H1 (cell line): ENCODE measurements around the gene CEACAM6. TPM values are rescaled to one million over a fixed set of nuclear protein-coding genes. Genes with fewer than 3 reads are reported as not detected.

Experiments
- CTCF ChIA-PET: fragments of 300-600 bp; sonication (Branson Sonifier 250); formaldehyde crosslinking; loops from one replicate; lab custom pipeline; 2021; ENCODE audit not compliant: partially characterized antibody; lab: Charles Lee
- POLR2A ChIA-PET: fragments of 300-600 bp; sonication (Branson Sonifier 250); formaldehyde crosslinking; loops from one replicate; lab custom pipeline; 2021; ENCODE audit warnings: inconsistent platforms; ENCODE audit not compliant: partially characterized antibody; lab: Charles Lee
- DNase-seq, 2 experiments: peaks; one replicate each; pipeline versions ENCODE4 v3.0.0 to v3.0.0-alpha.2; 2010 to 2022; ENCODE audit warnings: low spot score in 2 of 2, low read depth in 1 of 2, mixed read lengths in 1 of 2
- FAIRE-seq: peaks from 2 replicates; lab custom pipeline; 2011; peaks lifted over from hg19 to GRCh38; lab: Jason Lieb, UNC
- H2AFZ ChIP-seq: 2 replicates; pipeline ENCODE4 v1.8.1; 2012; ENCODE audit warnings: low read length, inconsistent platforms
- H2AK5ac ChIP-seq: 2 replicates; pipeline ENCODE4 v1.6.1; 2013; ENCODE audit warnings: low read depth, low read length
- H2BK120ac ChIP-seq: replicated peaks from 2 replicates; pipeline ENCODE3; 2013; ENCODE audit warnings: low read depth, low read length, inconsistent platforms
- H2BK12ac ChIP-seq: 2 replicates; pipeline ENCODE4 v1.6.1; 2013; ENCODE audit warnings: low read depth, low read length
- H2BK15ac ChIP-seq: 2 replicates; pipeline ENCODE4 v1.6.1; 2013; ENCODE audit warnings: low read length
- H2BK20ac ChIP-seq: 2 replicates; pipeline ENCODE4 v1.6.1; 2013; ENCODE audit warnings: low read length
- H2BK5ac ChIP-seq: 2 replicates; pipeline ENCODE4 v1.6.1; 2013; ENCODE audit warnings: low read depth, low read length
- H3K14ac ChIP-seq: 2 replicates; pipeline ENCODE4 v1.6.1; 2013; ENCODE audit warnings: inconsistent platforms; ENCODE audit not compliant: insufficient read length
- H3K18ac ChIP-seq: 2 replicates; pipeline ENCODE4 v1.6.1; 2013; ENCODE audit warnings: low read length; ENCODE audit errors: extremely low read depth
- H3K23ac ChIP-seq: 2 replicates; pipeline ENCODE4 v1.6.1; 2013; ENCODE audit warnings: inconsistent platforms; ENCODE audit not compliant: insufficient read length
- H3K23me2 ChIP-seq: 2 replicates; pipeline ENCODE4 v1.6.1; 2013; ENCODE audit warnings: low read depth, low read length
- H3K27ac ChIP-seq: 2 replicates; pipeline ENCODE4 v1.6.1; 2011; ENCODE audit warnings: low read depth, low read length, inconsistent platforms
- H3K27me3 ChIP-seq, 4 experiments: replicated peaks in 1 of 4; 1 replicate in 1 of 4; 2 replicates in 3 of 4; pipeline versions ENCODE4 v1.6.1 to v1.8.1; 2011 to 2013; ENCODE audit warnings: low read length in 3 of 4, mild to moderate bottlenecking in 3 of 4, inconsistent platforms in 2 of 4, mixed read lengths in 2 of 4, moderate library complexity in 1 of 4; ENCODE audit not compliant: control insufficient read depth in 3 of 4, insufficient read depth in 3 of 4; ENCODE audit errors: extremely low read depth in 1 of 4
- H3K36me3 ChIP-seq, 4 experiments: 2 replicates each; pipeline versions ENCODE4 v1.6.1 to v1.8.1; 2011 to 2013; ENCODE audit warnings: mild to moderate bottlenecking in 4 of 4, low read length in 3 of 4, moderate library complexity in 2 of 4, control low read depth in 1 of 4, inconsistent platforms in 1 of 4; ENCODE audit not compliant: insufficient read depth in 4 of 4, control insufficient read depth in 2 of 4
- H3K4ac ChIP-seq: replicated peaks from 2 replicates; pipeline ENCODE3; 2013; ENCODE audit warnings: low read length, low read depth, mixed read lengths, inconsistent platforms; ENCODE audit not compliant: insufficient read length
- H3K4me1 ChIP-seq, 4 experiments: replicated peaks in 1 of 4; 1 replicate in 1 of 4; 2 replicates in 3 of 4; pipeline versions ENCODE4 v1.6.1 to v1.8.1; 2011 to 2013; ENCODE audit warnings: low read length in 3 of 4, inconsistent platforms in 2 of 4, mixed read lengths in 1 of 4; ENCODE audit not compliant: insufficient read depth in 4 of 4, control insufficient read depth in 3 of 4
- H3K4me2 ChIP-seq, 2 experiments: 2 replicates each; pipeline versions ENCODE4 v1.6.1 to v1.8.1; 2011 to 2013; ENCODE audit warnings: low read depth in 2 of 2, low read length in 2 of 2, control low read depth in 1 of 2, inconsistent platforms in 1 of 2, mild to moderate bottlenecking in 1 of 2; ENCODE audit not compliant: insufficient read depth in 1 of 2
- H3K4me3 ChIP-seq, 4 experiments: fragments of 200-600, 300-600 bp in 1 of 4; sonication (generic), shearing (Covaris generic), sonication (Bioruptor Twin) in 1 of 4; 2 replicates each; pipeline versions ENCODE4 v1.5.1 to v1.8.1; 2011 to 2016; ENCODE audit warnings: low read length in 4 of 4, low read depth in 3 of 4, control low read depth in 2 of 4, inconsistent platforms in 2 of 4, mild to moderate bottlenecking in 2 of 4, mixed read lengths in 1 of 4, moderate library complexity in 1 of 4; ENCODE audit not compliant: insufficient read depth in 2 of 4; ENCODE audit errors: extremely low read depth in 1 of 4
- H3K56ac ChIP-seq: replicated peaks from 2 replicates; pipeline ENCODE3; 2013; ENCODE audit warnings: low read depth, mild to moderate bottlenecking, mixed read lengths, low read length, inconsistent platforms; ENCODE audit not compliant: insufficient read length
- H3K79me1 ChIP-seq: 2 replicates; pipeline ENCODE4 v1.6.1; 2013; ENCODE audit warnings: low read depth, low read length, control low read depth
- H3K79me2 ChIP-seq, 2 experiments: 2 replicates each; pipeline versions ENCODE4 v1.6.1 to v1.8.1; 2012 to 2013; ENCODE audit warnings: low read length in 2 of 2, mild to moderate bottlenecking in 2 of 2, inconsistent platforms in 1 of 2; ENCODE audit not compliant: insufficient read depth in 2 of 2, control insufficient read depth in 1 of 2
- H3K9ac ChIP-seq, 4 experiments: replicated peaks in 1 of 4; 1 replicate in 1 of 4; 2 replicates in 3 of 4; pipeline versions ENCODE4 v1.6.1 to v1.8.1; 2011 to 2013; ENCODE audit warnings: low read depth in 3 of 4, low read length in 3 of 4, control low read depth in 2 of 4, mild to moderate bottlenecking in 2 of 4, moderate library complexity in 2 of 4, inconsistent platforms in 1 of 4; ENCODE audit errors: extremely low read depth in 1 of 4
- H3K9me3 ChIP-seq, 2 experiments: 2 replicates each; pipeline versions ENCODE4 v1.6.1 to v1.8.1; 2012 to 2013; ENCODE audit warnings: mild to moderate bottlenecking in 2 of 2, moderate library complexity in 2 of 2, control low read depth in 1 of 2, inconsistent platforms in 1 of 2, low read depth in 1 of 2, low read length in 1 of 2, mixed read lengths in 1 of 2; ENCODE audit not compliant: insufficient read depth in 2 of 2
- H4K20me1 ChIP-seq, 2 experiments: replicated peaks in 1 of 2; 2 replicates each; pipeline versions ENCODE3 to v1.8.1; 2011 to 2013; ENCODE audit warnings: inconsistent platforms in 2 of 2, low read length in 2 of 2, mild to moderate bottlenecking in 1 of 2; ENCODE audit not compliant: insufficient read depth in 2 of 2, control insufficient read depth in 1 of 2
- H4K5ac ChIP-seq: 2 replicates; pipeline ENCODE4 v1.6.1; 2013; ENCODE audit warnings: low read length, low read depth, mixed read lengths, inconsistent platforms; ENCODE audit not compliant: insufficient read length
- H4K8ac ChIP-seq: 2 replicates; pipeline ENCODE4 v1.8.0; 2013; ENCODE audit warnings: mild to moderate bottlenecking, moderate library complexity, low read length, inconsistent platforms; ENCODE audit not compliant: insufficient read depth; ENCODE audit errors: extremely low read depth
- H4K91ac ChIP-seq: replicated peaks from 2 replicates; pipeline ENCODE3; 2013; ENCODE audit warnings: low read length, mixed read lengths, inconsistent platforms; ENCODE audit not compliant: insufficient read length
- HDAC2 ChIP-seq, 2 experiments: fragments of 300-600 bp in 1 of 2; sonication (generic) in 1 of 2; IDR thresholded peaks; 2 replicates each; pipeline ENCODE4 v1.6.1; 2011 to 2012; ENCODE audit warnings: low read depth in 2 of 2, low read length in 2 of 2, mild to moderate bottlenecking in 2 of 2, moderate library complexity in 2 of 2, borderline replicate concordance in 1 of 2, inconsistent platforms in 1 of 2
- POLR2A ChIP-seq, 2 experiments: IDR thresholded peaks; 1 replicate in 1 of 2; 2 replicates in 1 of 2; pipeline ENCODE4 v1.6.1; 2011; ENCODE audit warnings: low read depth in 2 of 2, low read length in 2 of 2, mild to moderate bottlenecking in 2 of 2; ENCODE audit errors: control extremely low read depth in 1 of 2
- RAD21 ChIP-seq, 2 experiments: IDR thresholded peaks in 1 of 2; conservative IDR thresholded peaks in 1 of 2; 2 replicates each; pipeline ENCODE4 v1.6.1; 2011; ENCODE audit warnings: low read depth in 2 of 2, low read length in 2 of 2, improper control_type of control experiment in 1 of 2, inconsistent platforms in 1 of 2, mild to moderate bottlenecking in 1 of 2, moderate library complexity in 1 of 2
- SAP30 ChIP-seq: fragments of 300-600 bp; sonication (generic); IDR thresholded peaks from 2 replicates; pipeline ENCODE4 v1.7.1; 2012; ENCODE audit warnings: low read length, moderate library complexity, mild to moderate bottlenecking, inconsistent platforms; ENCODE audit not compliant: insufficient read depth, insufficient replicate concordance
- SP4 ChIP-seq: IDR thresholded peaks from 2 replicates; pipeline ENCODE4 v1.6.1; 2012; ENCODE audit warnings: low read length, inconsistent platforms
- TBP ChIP-seq: IDR thresholded peaks from 2 replicates; pipeline ENCODE4 v1.6.1; 2011; ENCODE audit warnings: low read depth, low read length, improper control_type of control experiment
- WGBS, 2 experiments: shearing (Covaris generic) in 1 of 2; methylation state at CpG; one replicate each; pipeline versions ENCODE4 v1.1.6 to v1.1.7; 2013 to 2015; ENCODE audit warnings: low lambda C conversion rate in 2 of 2, mixed read lengths in 2 of 2, inconsistent platforms in 1 of 2, low coverage in 1 of 2, missing lambda C conversion rate in 1 of 2; ENCODE audit not compliant: insufficient replicate concordance in 2 of 2, insufficient coverage in 1 of 2, insufficient read length in 1 of 2; ENCODE audit errors: extremely low coverage in 1 of 2, missing lambda C conversion rate in 1 of 2; 5-methylcytosine and 5-hydroxymethylcytosine counted together
- polyA plus RNA-seq, 7 experiments: library from polyadenylated mRNA; depleted of rRNA in 3 of 7; stranded (reverse) in 5 of 7; unstranded in 2 of 7; fragments of >200 nt in 5 of 7; fragments of 200-250 nt in 2 of 7; gene quantifications; 1 replicate in 5 of 7; 2 replicates in 1 of 7; 4 replicates in 1 of 7; pipeline versions ENCODE4 v1.2.1 to v1.2.3, GENCODE V29; 2011 to 2013; ENCODE audit warnings: missing spikeins in 2 of 7, mixed read lengths in 2 of 7
- total RNA-seq: library from RNA; stranded (reverse); fragmentation: NEBNext Ultra II Directional; extraction: Animal tissue kit (Norgen Biotek cat#: 25700); gene quantifications from 2 replicates; pipeline ENCODE4 v1.2.1, GENCODE V29; 2021
- TF ChIP-seq, protein P1 (sequence below), 3 experiments: IDR thresholded peaks; 1 replicate in 2 of 3; 2 replicates in 1 of 3; pipeline versions ENCODE4 v1.5.1 to v1.6.1; 2011; ENCODE audit warnings: low read length in 3 of 3, mild to moderate bottlenecking in 3 of 3, inconsistent platforms in 2 of 3, low read depth in 1 of 3, moderate library complexity in 1 of 3; ENCODE audit not compliant: insufficient read depth in 1 of 3; ENCODE audit errors: control extremely low read depth in 1 of 3

The CEACAM6 gene
- total and polyA plus RNA-seq, 2 of the 8 experiments (the other 6 are each of a cell fraction or from before 2014, with no cell fraction given): not detected

- DNase-seq (peak; percentile 3 to 66), FAIRE-seq (peak; percentile 69)
- no peaks in the 10 kb centered on the region for H3K79me1 ChIP-seq
- H2BK20ac ChIP-seq: no peak overlapping the region
- H3K27me3 ChIP-seq: no peaks in the 10 kb centered on the region; a peak in 1 of 7 replicates
- H4K91ac ChIP-seq: no peak overlapping the region
- H2BK120ac ChIP-seq: no peak overlapping the region
- no peaks in the 10 kb centered on the region for H4K20me1 ChIP-seq
- no peaks in the 10 kb centered on the region for H3K36me3 ChIP-seq
- no peak overlapping the region for H3K14ac ChIP-seq
- peaks cover 7 to 50% of the 10 kb centered on the region in 2 experiments; a peak in 3 of 4 replicates for H3K9me3 ChIP-seq
- H4K5ac ChIP-seq: no peak overlapping the region
- TF ChIP-seq TBP (no peak), HDAC2 (IDR thresholded peaks at IDR 0.05; ENCODE audit: borderline replicate concordance in 1 of 2, low read depth in 2 of 2, low read length in 2 of 2) (no peak), RAD21 (IDR thresholded peaks at IDR 0.05 in 1 of 2, conservative IDR thresholded peaks at IDR 0.05 in 1 of 2; ENCODE audit: low read depth in 2 of 2, low read length in 2 of 2) (peak; percentile 22 to 30; a peak in 3 of 4 replicates), POLR2A (IDR thresholded peaks at IDR 0.05; ENCODE audit: control extremely low read depth in 1 of 2, low read depth in 2 of 2, low read length in 2 of 2) (no peak), SAP30 (no peak), SP4 (no peak)
- TF ChIP-seq, protein P1, sequence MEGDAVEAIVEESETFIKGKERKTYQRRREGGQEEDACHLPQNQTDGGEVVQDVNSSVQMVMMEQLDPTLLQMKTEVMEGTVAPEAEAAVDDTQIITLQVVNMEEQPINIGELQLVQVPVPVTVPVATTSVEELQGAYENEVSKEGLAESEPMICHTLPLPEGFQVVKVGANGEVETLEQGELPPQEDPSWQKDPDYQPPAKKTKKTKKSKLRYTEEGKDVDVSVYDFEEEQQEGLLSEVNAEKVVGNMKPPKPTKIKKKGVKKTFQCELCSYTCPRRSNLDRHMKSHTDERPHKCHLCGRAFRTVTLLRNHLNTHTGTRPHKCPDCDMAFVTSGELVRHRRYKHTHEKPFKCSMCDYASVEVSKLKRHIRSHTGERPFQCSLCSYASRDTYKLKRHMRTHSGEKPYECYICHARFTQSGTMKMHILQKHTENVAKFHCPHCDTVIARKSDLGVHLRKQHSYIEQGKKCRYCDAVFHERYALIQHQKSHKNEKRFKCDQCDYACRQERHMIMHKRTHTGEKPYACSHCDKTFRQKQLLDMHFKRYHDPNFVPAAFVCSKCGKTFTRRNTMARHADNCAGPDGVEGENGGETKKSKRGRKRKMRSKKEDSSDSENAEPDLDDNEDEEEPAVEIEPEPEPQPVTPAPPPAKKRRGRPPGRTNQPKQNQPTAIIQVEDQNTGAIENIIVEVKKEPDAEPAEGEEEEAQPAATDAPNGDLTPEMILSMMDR (IDR thresholded peaks at IDR 0.05; ENCODE audit: control extremely low read depth in 1 of 3, insufficient read depth in 1 of 3, low read depth in 1 of 3, low read length in 3 of 3): peak; percentile 43 to 67 (median 54)
- H2AK5ac ChIP-seq: no peak overlapping the region
- 50% methylated on average over 5 of the region's 5 CpGs; no CpG with 5 or more reads in 1 of the 2 experiments for WGBS, 2 experiments
- no peaks in the 10 kb centered on the region for H3K79me2 ChIP-seq
- H3K18ac ChIP-seq: no peak overlapping the region
- ChIA-PET POLR2A (interaction anchor here (0.6 to 1.0 kb wide), 2 partner anchors 356 to 724 kb away, joined by 3 read pairs; no protein-coding TSS in a partner anchor), CTCF (interaction anchor here (0.6 to 1.9 kb wide), 27 partner anchors 8 to 448 kb away, joined by 3 to 13 read pairs (median 3); no protein-coding TSS in a partner anchor)
- H2AFZ ChIP-seq: no peak overlapping the region
- H2BK15ac ChIP-seq: no peak overlapping the region
- H3K56ac ChIP-seq: no peak overlapping the region
- no peak overlapping the region for H3K27ac ChIP-seq
- H3K4me1 ChIP-seq: no peaks in the 10 kb centered on the region
- no peak overlapping the region for H3K4me2 ChIP-seq
- no peak overlapping the region for H3K9ac ChIP-seq
- no peak overlapping the region for H4K8ac ChIP-seq
- H3K4ac ChIP-seq: no peak overlapping the region
- no peak overlapping the region for H3K4me3 ChIP-seq
- H2BK12ac ChIP-seq: no peak overlapping the region
- no peak overlapping the region for H2BK5ac ChIP-seq
- no peak overlapping the region for H3K23ac ChIP-seq
- H3K23me2 ChIP-seq: no peaks in the 10 kb centered on the region
Observed at GRCh38 chr19:41795031-41795461, 39.7 kb downstream of the CEACAM6 start.
